DND-41 (cell line): ENCODE measurements around the gene CRTAC1.
A peak's percentile ranks its signal among the peaks of the same experiment; 100 is the strongest.

Experiments used
- ATAC-seq: fragments of 200-7000 bp; cut with Tn5 transposase; 3 replicates; pipeline ENCODE4 v1.9.1; 2021; ENCODE audit warnings: low read depth; ENCODE audit not compliant: insufficient read depth
- DNase-seq: peaks from one replicate; pipeline ENCODE4 v3.0.0-alpha.2; 2020
- H2AFZ ChIP-seq: 2 replicates; pipeline ENCODE4 v1.6.0; 2012; ENCODE audit warnings: low read depth, low read length
- H3K27ac ChIP-seq: 2 replicates; pipeline ENCODE4 v1.5.1; 2012; ENCODE audit warnings: low read length, inconsistent platforms
- H3K27me3 ChIP-seq: fragments of 200-600 bp; sonication (generic); 2 replicates; pipeline ENCODE4 v1.6.0; 2012; ENCODE audit warnings: low read length, mild to moderate bottlenecking, inconsistent platforms; ENCODE audit not compliant: insufficient read depth, poor library complexity
- H3K36me3 ChIP-seq: 2 replicates; pipeline ENCODE4 v1.5.1; 2012; ENCODE audit warnings: low read length, inconsistent platforms; ENCODE audit not compliant: insufficient read depth
- H3K4me1 ChIP-seq: 2 replicates; pipeline ENCODE4 v1.5.1; 2012; ENCODE audit warnings: mild to moderate bottlenecking, low read length; ENCODE audit not compliant: insufficient read depth
- H3K4me2 ChIP-seq: 2 replicates; pipeline ENCODE4 v1.6.0; 2012; ENCODE audit warnings: mild to moderate bottlenecking, moderate library complexity, low read length, inconsistent platforms; ENCODE audit not compliant: insufficient read depth
- H3K4me3 ChIP-seq, 2 experiments: fragments of 200-600 bp in 1 of 2; shearing (Covaris generic) in 1 of 2; 2 replicates each; pipeline ENCODE4 v1.5.1; 2012 to 2016; ENCODE audit warnings: inconsistent platforms in 2 of 2, low read length in 2 of 2, mild to moderate bottlenecking in 2 of 2, low read depth in 1 of 2, moderate library complexity in 1 of 2
- H3K79me2 ChIP-seq: 2 replicates; pipeline ENCODE4 v1.6.0; 2012; ENCODE audit warnings: low read length, inconsistent platforms; ENCODE audit not compliant: insufficient read depth
- H3K9ac ChIP-seq: 2 replicates; pipeline ENCODE4 v1.6.0; 2012; ENCODE audit warnings: low read depth, mild to moderate bottlenecking, inconsistent platforms, low read length, moderate library complexity
- H3K9me3 ChIP-seq: 2 replicates; pipeline ENCODE4 v1.5.1; 2012; ENCODE audit warnings: low read length, moderate library complexity, mild to moderate bottlenecking, inconsistent platforms; ENCODE audit not compliant: insufficient read depth, severe bottlenecking
- H4K20me1 ChIP-seq: 2 replicates; pipeline ENCODE4 v1.6.0; 2012; ENCODE audit warnings: low read length; ENCODE audit not compliant: insufficient read depth
- CTCF ChIP-seq: IDR thresholded peaks from 2 replicates; pipeline ENCODE4 v1.5.1; 2012; ENCODE audit warnings: borderline replicate concordance, low read length, moderate library complexity, mild to moderate bottlenecking; ENCODE audit not compliant: poor library complexity, severe bottlenecking; ENCODE audit errors: extremely low read depth
- EZH2 ChIP-seq: IDR thresholded peaks from 3 replicates; pipeline ENCODE4 v1.6.1; 2012; ENCODE audit warnings: borderline replicate concordance, low read depth, mild to moderate bottlenecking, moderate library complexity, low read length, inconsistent platforms; ENCODE audit not compliant: severe bottlenecking

Gene CRTAC1

GRCh38 chr10:98076086-98076485, 45.7 kb upstream of the CRTAC1 start:
- Histone ChIP-seq H3K79me2 (no peaks in the 10 kb centered on the region), H3K4me1 (no peaks in the 10 kb centered on the region), H3K9me3 (no peaks in the 10 kb centered on the region), H2AFZ (no peak overlapping the region), H3K4me3 (no peak overlapping the region), H3K4me2 (no peak overlapping the region), H3K9ac (no peak overlapping the region), H3K36me3 (no peaks in the 10 kb centered on the region), H4K20me1 (no peaks in the 10 kb centered on the region; the same call in 1 of the 2 replicates), H3K27me3 (no peaks in the 10 kb centered on the region), H3K27ac (no peak overlapping the region)
- TF ChIP-seq CTCF (no peak), EZH2 (no peak)
- ATAC-seq (no peak), DNase-seq (no peak)

- TF ChIP-seq EZH2 (no peak), CTCF (no peak)
- Histone ChIP-seq H3K9me3 (no peaks in the 10 kb centered on the region), H4K20me1 (no peaks in the 10 kb centered on the region; the same call in 1 of the 2 replicates), H3K36me3 (no peaks in the 10 kb centered on the region), H3K27ac (no peak overlapping the region), H3K79me2 (no peaks in the 10 kb centered on the region), H3K4me3 (no peak overlapping the region), H3K4me2 (no peak overlapping the region), H2AFZ (no peak overlapping the region), H3K9ac (no peak overlapping the region), H3K4me1 (no peaks in the 10 kb centered on the region), H3K27me3 (no peaks in the 10 kb centered on the region)
- DNase-seq, result peak; percentile 40
- ATAC-seq, result no peak
Observed at GRCh38 chr10:98074315-98074911, 44.0 kb upstream of the CRTAC1 start.

- Histone ChIP-seq H3K4me3 (no peak overlapping the region), H3K4me2 (no peak overlapping the region), H4K20me1 (no peaks in the 10 kb centered on the region), H3K9me3 (no peaks in the 10 kb centered on the region), H3K9ac (no peak overlapping the region), H3K27ac (no peak overlapping the region), H3K27me3 (no peaks in the 10 kb centered on the region), H3K4me1 (no peaks in the 10 kb centered on the region), H3K36me3 (no peaks in the 10 kb centered on the region), H2AFZ (no peak overlapping the region), H3K79me2 (no peaks in the 10 kb centered on the region)
- DNase-seq (no peak), ATAC-seq (no peak)
- no peak for TF ChIP-seq EZH2
- no peak for TF ChIP-seq CTCF
Observed at GRCh38 chr10:98067165-98067564, 36.7 kb upstream of the CRTAC1 start.

GRCh38 chr10:98063740-98064027, 33.3 kb upstream of the CRTAC1 start:
- Histone ChIP-seq H3K9me3 (no peaks in the 10 kb centered on the region), H4K20me1 (no peaks in the 10 kb centered on the region), H3K36me3 (no peaks in the 10 kb centered on the region), H3K27ac (no peak overlapping the region), H3K4me1 (no peaks in the 10 kb centered on the region), H3K27me3 (no peaks in the 10 kb centered on the region), H2AFZ (no peak overlapping the region), H3K4me2 (no peak overlapping the region), H3K4me3 (no peak overlapping the region), H3K9ac (no peak overlapping the region), H3K79me2 (no peaks in the 10 kb centered on the region)
- TF ChIP-seq CTCF, result no peak
- no peak for TF ChIP-seq EZH2
- no peak for DNase-seq
- no peak for ATAC-seq
